A673 (cell line): ENCODE data around the gene ZNF516.

Experiments
- CTCF ChIP-seq: fragments of 300-800, 200-600 bp; sonication (generic); conservative IDR thresholded peaks from 2 replicates; pipeline ENCODE4 v1.5.1; 2017; ENCODE audit warnings: low read depth, mild to moderate bottlenecking, antibody characterized with exemption, low read length, moderate library complexity, mixed read lengths
- EZH2 ChIP-seq: fragments of 200-600 bp; sonication (generic); IDR thresholded peaks from 2 replicates; pipeline ENCODE4 v1.6.1; 2017; ENCODE audit warnings: borderline replicate concordance, low read depth, mild to moderate bottlenecking, mixed read lengths, antibody characterized with exemption, low read length; ENCODE audit not compliant: poor library complexity, severe bottlenecking

DNA sequence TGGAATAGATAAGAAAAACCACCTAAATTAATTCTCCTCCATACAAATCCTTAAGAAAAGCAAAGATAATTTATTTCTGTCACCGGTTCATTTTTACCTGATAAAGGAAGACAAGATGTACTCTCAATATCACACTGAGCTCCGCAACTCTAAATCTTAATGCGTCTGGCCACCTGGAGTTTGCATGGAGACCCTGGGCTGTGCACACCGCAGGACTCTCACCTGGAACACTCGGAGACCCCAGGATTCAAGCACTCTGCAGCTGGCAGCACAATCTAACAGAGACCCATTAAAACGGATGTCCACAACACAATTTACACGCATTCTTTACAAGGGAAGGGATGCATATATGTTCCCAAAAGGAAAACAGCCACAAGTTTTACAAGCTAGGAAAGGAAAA lies 72.2 kb downstream of the ZNF516 start:
- TF ChIP-seq CTCF = no peak
- TF ChIP-seq EZH2 = no peak
